Keratinocyte (primary cell): ENCODE data around the gene AOAH. TPM values are rescaled to one million over a fixed set of nuclear protein-coding genes. Genes with fewer than 3 reads are reported as not detected.

Experiments used
- DNase-seq: peaks from one replicate; pipeline ENCODE4 v3.0.0-alpha.2; 2011; ENCODE audit warnings: low read depth, missing footprints, low spot score
- FAIRE-seq: peaks from 2 replicates; lab custom pipeline; 2011; peaks lifted over from hg19 to GRCh38; lab: Jason Lieb, UNC
- H2AFZ ChIP-seq: 2 replicates; pipeline ENCODE4 v1.6.0; 2012; ENCODE audit warnings: low read length, control low read depth, inconsistent platforms; ENCODE audit not compliant: control insufficient read depth
- H3K27ac ChIP-seq: 2 replicates; pipeline ENCODE4 v1.5.1; 2011; ENCODE audit warnings: low read length; ENCODE audit not compliant: control insufficient read depth, insufficient read depth
- H3K27me3 ChIP-seq: 3 replicates; pipeline ENCODE4 v1.6.0; 2011; ENCODE audit warnings: low read length; ENCODE audit not compliant: control insufficient read depth, insufficient read depth; ENCODE audit errors: extremely low read depth
- H3K36me3 ChIP-seq, 2 experiments: 2 replicates in 1 of 2; 3 replicates in 1 of 2; pipeline ENCODE4 v1.5.1; 2011; ENCODE audit warnings: low read length in 2 of 2, mild to moderate bottlenecking in 1 of 2; ENCODE audit not compliant: control insufficient read depth in 2 of 2, insufficient read depth in 2 of 2; ENCODE audit errors: extremely low read depth in 1 of 2
- H3K4me1 ChIP-seq: 3 replicates; pipeline ENCODE4 v1.5.1; 2011; ENCODE audit warnings: low read length; ENCODE audit not compliant: control insufficient read depth, insufficient read depth; ENCODE audit errors: extremely low read depth
- H3K4me2 ChIP-seq: 3 replicates; pipeline ENCODE4 v1.6.0; 2011; ENCODE audit warnings: low read depth, low read length; ENCODE audit not compliant: control insufficient read depth, insufficient read depth; ENCODE audit errors: extremely low read depth
- H3K4me3 ChIP-seq, 3 experiments: fragments of 200-600 bp in 1 of 3; sonication (generic) in 1 of 3; 2 replicates in 2 of 3; 3 replicates in 1 of 3; pipeline ENCODE4 v1.5.1; 2011 to 2016; ENCODE audit warnings: low read length in 3 of 3, mild to moderate bottlenecking in 3 of 3, control low read depth in 2 of 3, inconsistent platforms in 1 of 3, low read depth in 1 of 3, mixed read lengths in 1 of 3, mixed run types in 1 of 3, moderate library complexity in 1 of 3; ENCODE audit not compliant: control insufficient read depth in 2 of 3, insufficient read depth in 2 of 3; ENCODE audit errors: extremely low read depth in 1 of 3
- H3K79me2 ChIP-seq: 2 replicates; pipeline ENCODE4 v1.6.0; 2012; ENCODE audit warnings: low read length; ENCODE audit not compliant: control insufficient read depth, insufficient read depth
- H3K9ac ChIP-seq: 3 replicates; pipeline ENCODE4 v1.6.0; 2011; ENCODE audit warnings: low read length; ENCODE audit not compliant: control insufficient read depth, insufficient read depth; ENCODE audit errors: extremely low read depth
- H3K9me1 ChIP-seq: 3 replicates; pipeline ENCODE4 v1.6.0; 2011; ENCODE audit warnings: low read length; ENCODE audit not compliant: control insufficient read depth, insufficient read depth; ENCODE audit errors: extremely low read depth
- H3K9me3 ChIP-seq: 2 replicates; pipeline ENCODE4 v1.5.1; 2012; ENCODE audit warnings: low read depth, low read length; ENCODE audit not compliant: control insufficient read depth
- H4K20me1 ChIP-seq: 3 replicates; pipeline ENCODE4 v1.6.0; 2011; ENCODE audit warnings: low read length; ENCODE audit not compliant: control insufficient read depth, insufficient read depth; ENCODE audit errors: extremely low read depth
- EZH2 ChIP-seq: IDR thresholded peaks from one replicate; pipeline ENCODE4 v1.6.1; 2012; ENCODE audit warnings: inconsistent platforms, mild to moderate bottlenecking, low read length, moderate library complexity
- dilution Hi-C: fragments of 300-500 bp; cut with MboI; formaldehyde crosslinking; loops from one replicate; pipeline ENCODE4 v1.7.0; 2020; ENCODE audit warnings: low sequenced_read_pairs; ENCODE audit not compliant: extremely low pct_ligation_motif_present
- polyA plus RNA-seq, 5 experiments: library from polyadenylated mRNA; depleted of rRNA in 3 of 5; stranded (reverse) in 3 of 5; stranded (forward) in 1 of 5; unstranded in 1 of 5; fragments of >200 nt; gene quantifications; 1 replicate in 1 of 5; 2 replicates in 3 of 5; 3 replicates in 1 of 5; pipeline versions ENCODE4 v1.2.1 to v1.2.3, GENCODE V29; 2011 to 2012; ENCODE audit warnings: missing spikeins in 2 of 5, low read depth in 1 of 5, low replicate concordance in 1 of 5
- TF ChIP-seq, protein P1 (sequence below), 3 experiments: IDR thresholded peaks in 1 of 3; conservative IDR thresholded peaks in 1 of 3; optimal IDR thresholded peaks in 1 of 3; 2 replicates in 2 of 3; 3 replicates in 1 of 3; pipeline versions ENCODE3 to v1.5.1; 2011; ENCODE audit warnings: low read length in 3 of 3, mild to moderate bottlenecking in 3 of 3, moderate library complexity in 2 of 3, control low read depth in 1 of 3, inconsistent platforms in 1 of 3; ENCODE audit not compliant: insufficient read depth in 2 of 3; ENCODE audit errors: extremely low read depth in 1 of 3

Gene AOAH
- polyA plus RNA-seq, 1 donor (not counting 4 experiments of a cell fraction or from before 2014, with no cell fraction given): 0.43 TPM

DNA sequence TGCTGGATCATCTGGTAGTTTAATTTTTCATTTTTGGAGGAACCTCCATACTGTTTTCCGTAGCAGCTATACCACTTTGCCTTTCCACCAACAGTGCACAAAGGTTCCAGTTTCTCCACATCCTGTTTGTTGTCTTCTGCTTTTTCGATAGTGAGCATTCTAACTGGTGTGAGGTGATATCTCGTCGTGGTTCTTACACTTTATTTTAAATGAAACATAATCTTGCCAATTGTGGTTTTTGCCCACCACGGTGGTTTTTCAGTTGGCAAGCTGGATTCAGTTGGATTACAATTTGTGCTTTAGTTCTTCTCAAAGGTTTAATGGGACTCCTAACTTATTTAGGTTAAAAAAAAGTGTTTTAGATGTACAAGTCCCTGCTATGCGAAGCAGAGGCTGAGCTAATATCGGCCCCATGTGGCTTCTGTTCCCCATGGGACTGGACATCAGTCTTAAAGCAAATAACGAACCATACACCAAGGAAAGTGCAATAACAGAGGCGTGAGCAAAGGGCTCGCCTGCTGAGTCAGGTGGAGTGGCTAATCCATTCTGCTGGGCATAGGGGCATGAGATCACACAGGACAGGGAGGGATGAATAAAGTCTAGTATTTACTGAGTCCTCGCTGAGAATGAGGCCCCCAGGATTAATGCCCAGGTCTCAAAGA, 153.6 kb downstream of the AOAH start:
- FAIRE-seq: no peak
- Histone ChIP-seq H3K4me3 (no peak overlapping the region), H3K9me3 (no peaks in the 10 kb centered on the region), H3K9ac (no peak overlapping the region), H2AFZ (no peak overlapping the region), H4K20me1 (no peaks in the 10 kb centered on the region), H3K4me1 (no peaks in the 10 kb centered on the region), H3K4me2 (no peak overlapping the region), H3K27ac (no peak overlapping the region), H3K9me1 (no peaks in the 10 kb centered on the region), H3K79me2 (no peaks in the 10 kb centered on the region), H3K36me3 (no peaks in the 10 kb centered on the region), H3K27me3 (no peaks in the 10 kb centered on the region)
- TF ChIP-seq, protein P1, sequence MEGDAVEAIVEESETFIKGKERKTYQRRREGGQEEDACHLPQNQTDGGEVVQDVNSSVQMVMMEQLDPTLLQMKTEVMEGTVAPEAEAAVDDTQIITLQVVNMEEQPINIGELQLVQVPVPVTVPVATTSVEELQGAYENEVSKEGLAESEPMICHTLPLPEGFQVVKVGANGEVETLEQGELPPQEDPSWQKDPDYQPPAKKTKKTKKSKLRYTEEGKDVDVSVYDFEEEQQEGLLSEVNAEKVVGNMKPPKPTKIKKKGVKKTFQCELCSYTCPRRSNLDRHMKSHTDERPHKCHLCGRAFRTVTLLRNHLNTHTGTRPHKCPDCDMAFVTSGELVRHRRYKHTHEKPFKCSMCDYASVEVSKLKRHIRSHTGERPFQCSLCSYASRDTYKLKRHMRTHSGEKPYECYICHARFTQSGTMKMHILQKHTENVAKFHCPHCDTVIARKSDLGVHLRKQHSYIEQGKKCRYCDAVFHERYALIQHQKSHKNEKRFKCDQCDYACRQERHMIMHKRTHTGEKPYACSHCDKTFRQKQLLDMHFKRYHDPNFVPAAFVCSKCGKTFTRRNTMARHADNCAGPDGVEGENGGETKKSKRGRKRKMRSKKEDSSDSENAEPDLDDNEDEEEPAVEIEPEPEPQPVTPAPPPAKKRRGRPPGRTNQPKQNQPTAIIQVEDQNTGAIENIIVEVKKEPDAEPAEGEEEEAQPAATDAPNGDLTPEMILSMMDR (optimal IDR thresholded peaks at IDR 0.05 in 1 of 3, IDR thresholded peaks at IDR 0.05 in 1 of 3, conservative IDR thresholded peaks at IDR 0.05 in 1 of 3; ENCODE audit: extremely low read depth in 1 of 3, insufficient read depth in 2 of 3, low read length in 3 of 3): no peak
- no peak for TF ChIP-seq EZH2
- no peak for DNase-seq
- dilution Hi-C loops: no loop called here

DNA sequence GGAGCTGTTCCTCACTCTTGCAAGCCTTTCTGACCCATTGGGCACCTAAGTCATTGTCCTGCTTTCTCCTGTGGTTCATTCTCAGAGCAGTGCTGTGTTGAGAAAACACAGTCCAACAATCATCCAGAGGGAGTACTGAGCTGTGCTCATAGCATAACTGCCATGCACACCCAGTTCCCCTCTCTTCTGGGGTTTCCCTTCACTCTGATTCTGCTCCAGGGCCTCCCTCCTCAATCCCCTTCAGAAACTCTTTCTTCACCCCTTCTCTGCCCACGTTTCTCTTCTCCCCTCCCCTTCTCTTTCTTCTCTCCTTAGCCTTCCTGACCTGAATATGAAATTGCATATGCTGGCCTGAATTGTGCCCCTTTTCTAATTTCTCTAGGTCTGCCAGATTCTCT, 155.8 kb downstream of the AOAH start:
- no peaks in the 10 kb centered on the region for H3K9me3 ChIP-seq
- H4K20me1 ChIP-seq: no peaks in the 10 kb centered on the region
- H2AFZ ChIP-seq: no peak overlapping the region
- H3K79me2 ChIP-seq: no peaks in the 10 kb centered on the region
- H3K4me3 ChIP-seq: no peak overlapping the region
- H3K9ac ChIP-seq: no peak overlapping the region
- no peaks in the 10 kb centered on the region for H3K36me3 ChIP-seq
- FAIRE-seq (no peak), DNase-seq (no peak)
- dilution Hi-C loops: no loop called here
- H3K27ac ChIP-seq: no peak overlapping the region
- TF ChIP-seq, protein P1 (optimal IDR thresholded peaks at IDR 0.05 in 1 of 3, IDR thresholded peaks at IDR 0.05 in 1 of 3, conservative IDR thresholded peaks at IDR 0.05 in 1 of 3; ENCODE audit: extremely low read depth in 1 of 3, insufficient read depth in 2 of 3, low read length in 3 of 3): no peak
- no peak for TF ChIP-seq EZH2
- no peaks in the 10 kb centered on the region for H3K9me1 ChIP-seq
- no peak overlapping the region for H3K4me2 ChIP-seq
- no peaks in the 10 kb centered on the region for H3K27me3 ChIP-seq
- no peaks in the 10 kb centered on the region for H3K4me1 ChIP-seq
